GM04503 (cell line): ENCODE results near the gene PRELID2.
"Not testable (repeated sequence)": the region's sequence is repeated elsewhere in the genome, so short reads cannot be mapped to it uniquely, and the experiment has no call there.

Source experiments
- DNase-seq: peaks from one replicate; pipeline ENCODE4 v3.0.0-alpha.2; 2012; ENCODE audit warnings: low read depth

The PRELID2 gene

GRCh38 chr5:145834917-145835847, at the start of gene PRELID2:
TSS of gene PRELID2 (minus strand) at chr5:145835342. CDS start at chr5:145835251, 91 bp downstream.
- DNase-seq = no peak

- DNase-seq = no peak
These were observed 39.6 kb upstream of the PRELID2 start for GRCh38 chr5:145874765-145875164.

- no peak for DNase-seq
These were observed 37.8 kb upstream of the PRELID2 start, which contains the start of gene GRXCR2 for GRCh38 chr5:145872914-145873313. TSS of gene GRXCR2 (minus strand) at chr5:145873014. CDS start at chr5:145872968, 46 bp downstream.

GRCh38 chr5:145872486-145872885, 37.3 kb upstream of the PRELID2 start:
- DNase-seq = no peak

GRCh38 chr5:145869753-145870152, 34.6 kb upstream of the PRELID2 start:
- DNase-seq = no peak

GRCh38 chr5:145867806-145868205, 32.7 kb upstream of the PRELID2 start:
- no peak for DNase-seq

- not testable (repeated sequence) for DNase-seq
These were observed 29.3 kb upstream of the PRELID2 start for GRCh38 chr5:145864432-145864831.

GRCh38 chr5:145863003-145863402, 27.9 kb upstream of the PRELID2 start:
- DNase-seq = no peak

GRCh38 chr5:145859897-145860296, 24.8 kb upstream of the PRELID2 start:
- no peak for DNase-seq

GRCh38 chr5:145859453-145859852, 24.3 kb upstream of the PRELID2 start:
- no peak for DNase-seq

GRCh38 chr5:145858959-145859358, 23.8 kb upstream of the PRELID2 start:
- DNase-seq = no peak

- DNase-seq = no peak
These were observed 21.2 kb upstream of the PRELID2 start for GRCh38 chr5:145856285-145856818.

- DNase-seq = no peak
These were observed 20.7 kb upstream of the PRELID2 start for GRCh38 chr5:145855763-145856267.

GRCh38 chr5:145854651-145855258, 19.6 kb upstream of the PRELID2 start:
- DNase-seq = peak; percentile 44

GRCh38 chr5:145853781-145854376, 18.7 kb upstream of the PRELID2 start:
- DNase-seq = no peak

GRCh38 chr5:145852990-145853389, 17.8 kb upstream of the PRELID2 start:
- no peak for DNase-seq

- DNase-seq = no peak
These were observed 13.7 kb upstream of the PRELID2 start for GRCh38 chr5:145848854-145849253.

GRCh38 chr5:145847499-145848497, 12.7 kb upstream of the PRELID2 start:
- peak; percentile 51 for DNase-seq

- DNase-seq = no peak
These were observed 10.9 kb upstream of the PRELID2 start for GRCh38 chr5:145846081-145846480.

- DNase-seq = no peak
These were observed 6.2 kb upstream of the PRELID2 start for GRCh38 chr5:145841299-145841698.
